ENCODE measurements around the gene MUC21.
"Not testable (repeated sequence)": the region's sequence is repeated elsewhere in the genome, so short reads cannot be mapped to it uniquely, and the experiment has no call there.

Gene MUC21

GRCh38 chr6:31016659-31017299 is 33.3 kb downstream of the MUC21 start:
- no peak for DNase-seq (ENCODE audit: low read depth)
- no peak for TF ChIP-seq POLR2A (IDR thresholded peaks at IDR 0.05; ENCODE audit: extremely low read depth, insufficient read length)
- TF ChIP-seq MYC (IDR thresholded peaks at IDR 0.05; ENCODE audit: low read depth, low read length): no peak
- TF ChIP-seq CTCF (IDR thresholded peaks at IDR 0.05; ENCODE audit: low read depth, low read length): no peak
- no peak for TF ChIP-seq MAX (IDR thresholded peaks at IDR 0.05; ENCODE audit: low read depth, low read length)
- no peak overlapping the region for H3K4me3 ChIP-seq (ENCODE audit: low read depth, low read length)

GRCh38 chr6:31017436-31017835 is 33.9 kb downstream of the MUC21 start:
- not testable (repeated sequence) for H3K4me3 ChIP-seq (ENCODE audit: low read depth, low read length); DNase-seq (ENCODE audit: low read depth)

- H3K4me3 ChIP-seq (ENCODE audit: low read depth, low read length): no peak overlapping the region
- no peak for DNase-seq (ENCODE audit: low read depth)
- TF ChIP-seq MYC (IDR thresholded peaks at IDR 0.05; ENCODE audit: low read depth, low read length): no peak
- no peak for TF ChIP-seq POLR2A (IDR thresholded peaks at IDR 0.05; ENCODE audit: extremely low read depth, insufficient read length)
- TF ChIP-seq CTCF (IDR thresholded peaks at IDR 0.05; ENCODE audit: low read depth, low read length): no peak
- no peak for TF ChIP-seq MAX (IDR thresholded peaks at IDR 0.05; ENCODE audit: low read depth, low read length)
Measured at GRCh38 chr6:31020057-31020456, 36.5 kb downstream of the MUC21 start.

GRCh38 chr6:31020631-31021255 is 37.2 kb downstream of the MUC21 start:
- not testable (repeated sequence) for H3K4me3 ChIP-seq (ENCODE audit: low read depth, low read length)

GRCh38 chr6:31021705-31022531 is 38.4 kb downstream of the MUC21 start:
- not testable (repeated sequence) for DNase-seq (ENCODE audit: low read depth); H3K4me3 ChIP-seq (ENCODE audit: low read depth, low read length)

More at GRCh38 chr6:31020631-31021255, 37.2 kb downstream of the MUC21 start:
- DNase-seq (ENCODE audit: low read depth): not testable (repeated sequence)

GRCh38 chr6:31025595-31025994 is 42.1 kb downstream of the MUC21 start:
- H3K4me3 ChIP-seq (ENCODE audit: low read depth, low read length): no peak overlapping the region
- DNase-seq (ENCODE audit: low read depth): no peak
- TF ChIP-seq MYC (IDR thresholded peaks at IDR 0.05; ENCODE audit: low read depth, low read length): no peak
- no peak for TF ChIP-seq POLR2A (IDR thresholded peaks at IDR 0.05; ENCODE audit: extremely low read depth, insufficient read length)
- TF ChIP-seq MAX (IDR thresholded peaks at IDR 0.05; ENCODE audit: low read depth, low read length): no peak
- TF ChIP-seq CTCF (IDR thresholded peaks at IDR 0.05; ENCODE audit: low read depth, low read length): no peak

- TF ChIP-seq MYC (IDR thresholded peaks at IDR 0.05; ENCODE audit: low read depth, low read length): no peak
- no peak for TF ChIP-seq POLR2A (IDR thresholded peaks at IDR 0.05; ENCODE audit: extremely low read depth, insufficient read length)
- DNase-seq (ENCODE audit: low read depth): no peak
- no peak overlapping the region for H3K4me3 ChIP-seq (ENCODE audit: low read depth, low read length)
Measured at GRCh38 chr6:31031095-31031494, 47.6 kb downstream of the MUC21 start.

GRCh38 chr6:31033075-31033474 is 49.6 kb downstream of the MUC21 start:
- no peak for DNase-seq (ENCODE audit: low read depth)
- TF ChIP-seq MAX (IDR thresholded peaks at IDR 0.05; ENCODE audit: low read depth, low read length): no peak
- no peak for TF ChIP-seq MYC (IDR thresholded peaks at IDR 0.05; ENCODE audit: low read depth, low read length)
- no peak for TF ChIP-seq CTCF (IDR thresholded peaks at IDR 0.05; ENCODE audit: low read depth, low read length)
- TF ChIP-seq POLR2A (IDR thresholded peaks at IDR 0.05; ENCODE audit: extremely low read depth, insufficient read length): no peak

More at GRCh38 chr6:31033075-31033474, 49.6 kb downstream of the MUC21 start:
- H3K4me3 ChIP-seq (ENCODE audit: low read depth, low read length): no peak overlapping the region
